Spleen (tissue), 7 donors: ENCODE results near the gene PTPRN2.

Experiments used
- POLR2A ChIP-seq, 3 donors: fragments of 450-650 bp; IDR thresholded peaks; one replicate each; pipeline ENCODE4 v1.5.1; 2017; ENCODE audit warnings: antibody characterized with exemption in 3 of 3, mild to moderate bottlenecking in 1 of 3
- TF ChIP-seq, protein P1 (sequence below), 11 experiments: fragments of 200-600 bp in 7 of 11; fragments of 450-650 bp in 4 of 11; sonication (generic) in 4 of 11; IDR thresholded peaks in 8 of 11; conservative IDR thresholded peaks in 3 of 11; 1 replicate in 7 of 11; 2 replicates in 4 of 11; pipeline versions ENCODE4 v1.4.0 to v1.8.0; 2016 to 2021; ENCODE audit warnings: antibody characterized with exemption in 11 of 11, inconsistent platforms in 4 of 11, mild to moderate bottlenecking in 1 of 11
- donor health status: DM: no; HTN: no; CAD: no; lungs with moderate emphysema.
- donor health status: DM: no; HTN: no; CAD: no.
- donor health status: DM: no; HTN: no; CAD: no.

DNA sequence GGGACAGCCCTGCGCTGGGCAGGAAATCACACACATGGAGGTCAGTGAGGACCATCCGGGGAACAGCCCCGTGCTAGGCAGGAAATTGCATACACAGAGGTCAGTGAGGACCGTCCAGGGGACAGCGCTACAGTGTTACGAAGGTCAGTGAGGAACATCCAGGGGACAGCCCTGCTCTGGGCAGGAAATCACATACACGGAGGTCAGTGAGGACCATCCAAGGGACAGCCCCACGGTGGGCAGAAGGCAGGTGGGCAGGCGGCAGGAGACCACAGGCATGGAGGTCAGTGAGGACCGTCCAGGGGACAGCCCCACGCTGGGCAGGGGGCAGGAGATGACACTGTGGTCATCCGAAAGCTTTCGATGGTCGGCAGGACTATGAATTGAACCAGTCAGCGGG is 79.7 kb downstream of the PTPRN2 start:
- TF ChIP-seq, protein P1, sequence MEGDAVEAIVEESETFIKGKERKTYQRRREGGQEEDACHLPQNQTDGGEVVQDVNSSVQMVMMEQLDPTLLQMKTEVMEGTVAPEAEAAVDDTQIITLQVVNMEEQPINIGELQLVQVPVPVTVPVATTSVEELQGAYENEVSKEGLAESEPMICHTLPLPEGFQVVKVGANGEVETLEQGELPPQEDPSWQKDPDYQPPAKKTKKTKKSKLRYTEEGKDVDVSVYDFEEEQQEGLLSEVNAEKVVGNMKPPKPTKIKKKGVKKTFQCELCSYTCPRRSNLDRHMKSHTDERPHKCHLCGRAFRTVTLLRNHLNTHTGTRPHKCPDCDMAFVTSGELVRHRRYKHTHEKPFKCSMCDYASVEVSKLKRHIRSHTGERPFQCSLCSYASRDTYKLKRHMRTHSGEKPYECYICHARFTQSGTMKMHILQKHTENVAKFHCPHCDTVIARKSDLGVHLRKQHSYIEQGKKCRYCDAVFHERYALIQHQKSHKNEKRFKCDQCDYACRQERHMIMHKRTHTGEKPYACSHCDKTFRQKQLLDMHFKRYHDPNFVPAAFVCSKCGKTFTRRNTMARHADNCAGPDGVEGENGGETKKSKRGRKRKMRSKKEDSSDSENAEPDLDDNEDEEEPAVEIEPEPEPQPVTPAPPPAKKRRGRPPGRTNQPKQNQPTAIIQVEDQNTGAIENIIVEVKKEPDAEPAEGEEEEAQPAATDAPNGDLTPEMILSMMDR (IDR thresholded peaks at IDR 0.05 in 8 of 11, conservative IDR thresholded peaks at IDR 0.05 in 3 of 11) = no peak
- no peak for TF ChIP-seq POLR2A (IDR thresholded peaks at IDR 0.05)
